Neuron (in vitro differentiated cells): ENCODE measurements around the gene AGT.
A peak's percentile ranks its signal among the peaks of the same experiment; 100 is the strongest.

ENCODE experiments used
- H2AFZ ChIP-seq: one replicate; pipeline ENCODE4 v1.6.1; 2013; ENCODE audit warnings: low read depth, mild to moderate bottlenecking, inconsistent platforms, low read length, moderate library complexity
- H3K27me3 ChIP-seq: one replicate; pipeline ENCODE4 v1.6.1; 2013; ENCODE audit warnings: low read length; ENCODE audit not compliant: insufficient read depth
- H3K36me3 ChIP-seq: one replicate; pipeline ENCODE4 v1.6.1; 2013; ENCODE audit warnings: low read length; ENCODE audit not compliant: insufficient read depth
- H3K4me1 ChIP-seq: one replicate; pipeline ENCODE4 v1.6.1; 2013; ENCODE audit warnings: low read length; ENCODE audit not compliant: insufficient read depth
- H3K4me3 ChIP-seq: 2 replicates; pipeline ENCODE4 v1.5.1; 2013; ENCODE audit warnings: mild to moderate bottlenecking, low read length, moderate library complexity
- H3K9me3 ChIP-seq: one replicate; pipeline ENCODE4 v1.6.1; 2013; ENCODE audit warnings: low read length

AGT gene

GRCh38 chr1:230713915-230714764 lies at the start of gene AGT:
TSS of gene AGT (minus strand) at chr1:230714122. CDS start at chr1:230710823, 3,299 bp downstream.
- Histone ChIP-seq H3K36me3 (no peaks in the 10 kb centered on the region), H3K27me3 (peaks cover 4% of the 10 kb centered on the region), H3K4me3 (no peak within 1 kb of the TSS), H2AFZ (no peak within 1 kb of the TSS), H3K9me3 (no peaks in the 10 kb centered on the region), H3K4me1 (peaks cover 9% of the 10 kb centered on the region)

DNA sequence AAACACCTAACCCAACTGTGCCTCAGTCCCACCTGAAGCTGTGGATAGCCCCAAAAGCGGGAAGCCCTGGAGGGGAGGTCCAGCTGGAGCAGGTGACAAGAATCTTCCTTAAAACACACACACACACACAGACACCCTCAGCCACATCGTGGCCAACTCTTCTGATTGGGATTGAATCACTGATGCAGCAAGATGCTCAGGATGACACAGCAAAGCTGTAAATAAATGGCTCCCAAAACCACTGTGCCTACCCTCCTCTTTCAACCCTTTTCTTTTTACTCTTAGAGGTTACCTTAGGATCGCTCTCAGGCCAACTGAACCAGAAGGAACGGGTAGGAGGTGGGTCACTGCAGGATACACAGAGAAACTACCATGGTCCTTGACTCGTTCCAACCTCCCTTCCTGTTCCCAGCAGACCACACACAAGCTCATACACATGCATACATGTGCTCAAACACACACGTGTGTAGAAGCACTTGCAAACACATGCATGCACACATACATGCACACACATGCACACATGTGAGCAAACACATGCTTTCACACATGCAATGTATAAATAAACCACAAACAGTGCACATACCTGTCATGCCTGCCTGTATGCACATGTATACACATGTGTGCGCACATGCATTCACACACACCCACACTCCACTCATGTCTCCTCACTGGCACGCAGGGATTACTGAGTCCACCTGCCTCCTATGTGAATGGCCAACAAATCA lies 47.7 kb upstream of the AGT start:
- Histone ChIP-seq H3K36me3 (no peaks in the 10 kb centered on the region), H3K9me3 (peaks cover 4% of the 10 kb centered on the region), H3K4me1 (no peaks in the 10 kb centered on the region), H2AFZ (no peak overlapping the region), H3K27me3 (no peaks in the 10 kb centered on the region), H3K4me3 (no peak overlapping the region)

GRCh38 chr1:230760360-230760827 lies 46.5 kb upstream of the AGT start:
- Histone ChIP-seq H3K9me3 (peaks cover 5% of the 10 kb centered on the region), H2AFZ (no peak overlapping the region)

DNA sequence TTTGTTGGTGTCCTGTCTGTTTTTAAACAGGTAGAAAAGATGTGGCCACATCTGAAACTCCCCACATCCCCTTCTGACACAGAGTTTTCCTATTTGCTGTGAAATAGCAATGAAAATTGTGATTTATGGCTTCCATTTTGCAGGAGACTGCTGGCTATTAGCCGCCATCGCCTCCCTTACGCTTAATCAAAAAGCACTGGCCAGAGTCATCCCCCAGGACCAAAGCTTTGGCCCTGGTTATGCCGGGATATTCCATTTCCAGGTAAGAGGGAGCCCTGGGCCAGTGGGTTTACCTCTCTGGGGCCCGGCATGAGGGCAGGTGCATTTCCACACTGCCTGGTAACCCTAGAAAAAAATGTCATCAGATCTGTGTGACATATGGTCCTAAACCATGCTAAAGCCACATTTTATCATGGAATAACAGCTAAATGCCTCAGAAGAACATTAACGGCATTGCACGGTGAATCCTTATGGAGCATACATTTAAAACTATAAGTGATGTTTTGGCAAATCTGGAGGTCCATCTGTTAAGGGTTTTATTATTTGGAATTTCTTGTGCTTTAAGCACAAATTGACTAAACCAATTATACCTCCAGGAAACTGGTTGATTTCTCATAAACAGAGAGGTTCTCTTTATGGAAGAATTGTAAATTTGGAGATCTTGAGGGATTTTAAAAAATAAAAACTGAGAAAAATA lies 45.6 kb upstream of the AGT start:
- Histone ChIP-seq H3K27me3 (no peaks in the 10 kb centered on the region), H3K4me3 (no peak overlapping the region), H2AFZ (no peak overlapping the region), H3K36me3 (no peaks in the 10 kb centered on the region), H3K9me3 (peaks cover 5% of the 10 kb centered on the region), H3K4me1 (no peaks in the 10 kb centered on the region)

More at GRCh38 chr1:230760360-230760827, 46.5 kb upstream of the AGT start:
- no peaks in the 10 kb centered on the region for H3K4me1 ChIP-seq
- no peaks in the 10 kb centered on the region for H3K27me3 ChIP-seq
- no peaks in the 10 kb centered on the region for H3K36me3 ChIP-seq
- H3K4me3 ChIP-seq: no peak overlapping the region

GRCh38 chr1:230758709-230759368 lies 44.9 kb upstream of the AGT start:
- no peaks in the 10 kb centered on the region for H3K36me3 ChIP-seq
- H3K4me3 ChIP-seq: no peak overlapping the region
- H2AFZ ChIP-seq: no peak overlapping the region
- peaks cover 5% of the 10 kb centered on the region for H3K9me3 ChIP-seq
- H3K4me1 ChIP-seq: no peaks in the 10 kb centered on the region
- H3K27me3 ChIP-seq: no peaks in the 10 kb centered on the region

- no peak overlapping the region for H3K4me3 ChIP-seq
- H3K9me3 ChIP-seq: peaks cover 5% of the 10 kb centered on the region
- H3K36me3 ChIP-seq: no peaks in the 10 kb centered on the region
- H3K27me3 ChIP-seq: no peaks in the 10 kb centered on the region
- no peak overlapping the region for H2AFZ ChIP-seq
- peaks cover 4% of the 10 kb centered on the region for H3K4me1 ChIP-seq
These were observed 44.2 kb upstream of the AGT start for GRCh38 chr1:230757856-230758708.

DNA sequence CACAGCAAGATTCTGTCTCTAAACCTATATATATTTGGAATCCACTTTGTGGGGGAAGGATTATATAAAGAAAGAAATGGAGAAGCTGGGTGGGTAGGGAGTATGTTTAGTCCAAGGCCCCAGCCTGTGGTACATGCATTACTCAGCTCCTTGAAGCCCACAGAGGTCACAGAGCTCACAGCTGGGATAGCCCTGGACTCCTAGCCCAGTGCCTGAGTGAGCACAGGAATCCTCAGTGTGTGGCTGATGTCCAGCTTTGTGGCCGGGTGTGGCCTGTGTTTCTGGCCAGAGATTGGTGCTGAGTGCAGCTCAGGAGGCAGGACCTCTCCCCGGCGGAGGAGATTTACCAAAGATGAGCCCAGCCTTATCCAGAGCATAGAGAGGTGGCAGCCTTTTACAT lies 40.9 kb upstream of the AGT start:
- Histone ChIP-seq H3K4me3 (no peak overlapping the region), H3K9me3 (peaks cover 5% of the 10 kb centered on the region), H3K27me3 (no peaks in the 10 kb centered on the region), H2AFZ (no peak overlapping the region), H3K4me1 (peaks cover 4% of the 10 kb centered on the region), H3K36me3 (no peaks in the 10 kb centered on the region)

DNA sequence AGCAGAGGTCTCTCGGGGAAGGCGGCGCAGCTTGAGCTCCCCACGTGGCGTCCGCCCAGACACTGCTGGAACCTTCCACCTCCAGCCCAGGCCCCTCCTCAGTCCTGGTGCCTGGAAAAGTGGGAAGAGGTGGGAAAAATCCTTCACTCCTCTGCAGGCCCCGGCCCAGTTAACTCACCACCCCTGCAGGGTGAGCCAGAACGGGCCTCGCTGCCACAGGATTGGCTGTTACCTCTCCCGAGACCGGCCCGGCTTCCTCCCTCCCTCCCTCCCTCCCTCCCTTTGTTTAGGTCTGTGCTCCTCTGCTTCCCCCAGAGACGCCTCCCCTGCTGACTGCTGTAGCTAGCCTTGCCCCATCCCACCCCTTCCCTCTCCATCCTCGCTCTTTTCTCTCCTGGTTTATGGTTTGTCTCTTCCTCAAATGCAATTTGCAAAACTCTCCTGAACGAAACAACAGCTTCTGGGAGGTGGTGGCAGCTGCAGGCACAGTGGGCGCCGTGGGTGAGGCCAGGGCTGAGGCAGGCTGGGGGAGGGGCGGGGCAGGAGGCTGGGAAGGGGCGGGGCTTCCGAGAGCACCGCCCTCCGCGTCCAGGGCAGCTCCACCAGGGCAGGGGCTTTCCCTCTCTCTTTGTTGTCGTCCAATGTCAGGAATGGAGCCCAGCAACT lies 39.8 kb upstream of the AGT start:
- no peaks in the 10 kb centered on the region for H3K27me3 ChIP-seq
- no peaks in the 10 kb centered on the region for H3K36me3 ChIP-seq
- peaks cover 5% of the 10 kb centered on the region for H3K9me3 ChIP-seq
- peak overlapping the region; percentile 49 for H2AFZ ChIP-seq
- H3K4me3 ChIP-seq: peak overlapping the region; percentile 22
- H3K4me1 ChIP-seq: peaks cover 4% of the 10 kb centered on the region

- H3K27me3 ChIP-seq: no peaks in the 10 kb centered on the region
- H3K9me3 ChIP-seq: peaks cover 5% of the 10 kb centered on the region
- H3K4me3 ChIP-seq: no peak overlapping the region
These were observed 39.3 kb upstream of the AGT start for GRCh38 chr1:230753191-230753585.

DNA sequence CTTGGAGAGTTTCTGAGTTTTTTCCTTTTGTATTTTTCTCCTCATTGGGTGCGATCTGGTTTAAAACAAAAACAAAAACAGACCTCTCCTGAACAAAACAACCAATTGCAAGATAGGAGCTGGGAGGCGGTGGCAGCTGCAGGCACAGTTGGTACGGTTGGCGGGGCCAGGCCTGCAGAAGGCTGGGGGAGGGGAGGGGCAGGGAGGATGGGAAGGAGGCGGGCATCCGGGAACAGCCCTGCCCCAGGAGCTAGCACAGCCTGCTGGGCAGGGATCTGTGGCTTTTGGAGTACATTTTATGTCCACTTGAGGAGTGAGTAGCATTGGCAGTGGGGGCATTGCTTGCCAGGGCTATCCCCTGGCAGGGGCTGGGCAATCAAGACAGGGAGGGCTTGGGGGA lies 38.5 kb upstream of the AGT start:
- H3K4me3 ChIP-seq: no peak overlapping the region
- H3K36me3 ChIP-seq: no peaks in the 10 kb centered on the region
- peaks cover 5% of the 10 kb centered on the region for H3K9me3 ChIP-seq
- peaks cover 10% of the 10 kb centered on the region for H3K4me1 ChIP-seq
- no peak overlapping the region for H2AFZ ChIP-seq
- no peaks in the 10 kb centered on the region for H3K27me3 ChIP-seq

More at GRCh38 chr1:230753191-230753585, 39.3 kb upstream of the AGT start:
- peaks cover 4% of the 10 kb centered on the region for H3K4me1 ChIP-seq
- peak overlapping the region; percentile 49 for H2AFZ ChIP-seq
- H3K36me3 ChIP-seq: no peaks in the 10 kb centered on the region

- peaks cover 19% of the 10 kb centered on the region for H3K4me1 ChIP-seq
- H3K9me3 ChIP-seq: peaks cover 5% of the 10 kb centered on the region
- no peaks in the 10 kb centered on the region for H3K27me3 ChIP-seq
- no peaks in the 10 kb centered on the region for H3K36me3 ChIP-seq
- no peak overlapping the region for H3K4me3 ChIP-seq
- no peak overlapping the region for H2AFZ ChIP-seq
These were observed 37.2 kb upstream of the AGT start for GRCh38 chr1:230750986-230751625.
